Measurements from ENCODE around the gene MINDY2.
A peak's percentile ranks its signal among the peaks of the same experiment; 100 is the strongest.

MINDY2 gene

GRCh38 chr15:58770857-58771620 lies at the start of gene MINDY2:
TSS of gene MINDY2 (plus strand) at chr15:58771302. CDS start at chr15:58771396, 94 bp downstream.
- peak; percentile 96 for DNase-seq (ENCODE audit: low read depth, low spot score)

GRCh38 chr15:58724466-58724865 lies 46.6 kb upstream of the MINDY2 start:
- no peak for DNase-seq (ENCODE audit: low read depth, low spot score)

GRCh38 chr15:58726867-58727266 lies 44.2 kb upstream of the MINDY2 start:
- no peak for DNase-seq (ENCODE audit: low read depth, low spot score)

- no peak for DNase-seq (ENCODE audit: low read depth, low spot score)
Observed at GRCh38 chr15:58731756-58732535, 39.2 kb upstream of the MINDY2 start.

- DNase-seq (ENCODE audit: low read depth, low spot score) = no peak
Observed at GRCh38 chr15:58732625-58733363, 38.3 kb upstream of the MINDY2 start.

- DNase-seq (ENCODE audit: low read depth, low spot score) = no peak
Observed at GRCh38 chr15:58734859-58735258, 36.2 kb upstream of the MINDY2 start.

GRCh38 chr15:58736018-58736643 lies 35.0 kb upstream of the MINDY2 start:
- DNase-seq (ENCODE audit: low read depth, low spot score) = no peak

GRCh38 chr15:58737298-58737697 lies 33.8 kb upstream of the MINDY2 start:
- DNase-seq (ENCODE audit: low read depth, low spot score) = no peak

- no peak for DNase-seq (ENCODE audit: low read depth, low spot score)
Observed at GRCh38 chr15:58738046-58738707, 32.9 kb upstream of the MINDY2 start.

- no peak for DNase-seq (ENCODE audit: low read depth, low spot score)
Observed at GRCh38 chr15:58740436-58740835, 30.7 kb upstream of the MINDY2 start.

GRCh38 chr15:58741032-58741431 lies 30.1 kb upstream of the MINDY2 start:
- DNase-seq (ENCODE audit: low read depth, low spot score) = no peak

GRCh38 chr15:58742022-58742813 lies 28.9 kb upstream of the MINDY2 start:
- DNase-seq (ENCODE audit: low read depth, low spot score) = no peak

GRCh38 chr15:58742819-58743502 lies 28.1 kb upstream of the MINDY2 start:
- no peak for DNase-seq (ENCODE audit: low read depth, low spot score)

GRCh38 chr15:58746174-58746573 lies 24.9 kb upstream of the MINDY2 start:
- DNase-seq (ENCODE audit: low read depth, low spot score) = no peak

GRCh38 chr15:58748040-58748851 lies 22.9 kb upstream of the MINDY2 start:
- DNase-seq (ENCODE audit: low read depth, low spot score) = no peak

GRCh38 chr15:58748852-58749531 lies 22.1 kb upstream of the MINDY2 start:
- no peak for DNase-seq (ENCODE audit: low read depth, low spot score)

GRCh38 chr15:58749532-58750337 lies 21.4 kb upstream of the MINDY2 start, which contains the start of gene ADAM10:
TSS of gene ADAM10 (minus strand) at chr15:58749707. CDS start at chr15:58749534, 173 bp downstream.
- DNase-seq (ENCODE audit: low read depth, low spot score) = peak; percentile 78
